Loucy (cell line): Measurements from ENCODE around the gene CCT7.

Experiments
- CTCF ChIP-seq: fragments of 200-600 bp; sonication (generic); conservative IDR thresholded peaks from 2 replicates; pipeline ENCODE4 v1.5.1; 2014; ENCODE audit warnings: mild to moderate bottlenecking, antibody characterized with exemption, low read length
- EZH2phosphoT487 ChIP-seq: fragments of 200-600 bp; IDR thresholded peaks from 2 replicates; pipeline ENCODE4 v1.6.1; 2018; ENCODE audit warnings: antibody characterized with exemption, mild to moderate bottlenecking, moderate library complexity, borderline replicate concordance

- no peak for TF ChIP-seq CTCF
- TF ChIP-seq EZH2phosphoT487 = no peak
Measured at GRCh38 chr2:73259276-73259675, 25.2 kb downstream of the CCT7 start.
